WTC11 (cell line): Measurements from ENCODE around the gene PARM1. TPM values are rescaled to one million over a fixed set of nuclear protein-coding genes. Genes with fewer than 3 reads are reported as not detected.

Source experiments
- ATAC-seq: fragments of 200-7000 bp; cut with Tn5 transposase; 2 replicates; pipeline ENCODE4 v1.10.0; 2021; ENCODE audit warnings: mild to moderate bottlenecking, moderate library complexity
- CTCF ChIA-PET: fragments of 300-600 bp; sonication (Branson Sonifier 250); formaldehyde crosslinking; loops from one replicate; lab custom pipeline; 2021; ENCODE audit warnings: antibody characterized with exemption; lab: Charles Lee
- POLR2A ChIA-PET: fragments of 350-600 bp; sonication (Branson Sonifier 250); formaldehyde crosslinking; loops from one replicate; lab custom pipeline; 2021; ENCODE audit warnings: antibody characterized with exemption; lab: Charles Lee
- DNase-seq: peaks from one replicate; pipeline ENCODE4 v3.0.0; 2021; ENCODE audit warnings: low spot score
- H3K27ac Mint-ChIP-seq: 2 replicates; pipeline ENCODE4 v1.8.0; 2021; ENCODE audit warnings: mixed read lengths
- H3K27me3 Mint-ChIP-seq: 2 replicates; pipeline ENCODE4 v1.8.0; 2021; ENCODE audit warnings: low read depth, mild to moderate bottlenecking, moderate library complexity, mixed read lengths
- H3K36me3 Mint-ChIP-seq: 2 replicates; pipeline ENCODE4 v1.8.0; 2021; ENCODE audit warnings: mixed read lengths
- H3K4me1 Mint-ChIP-seq: 2 replicates; pipeline ENCODE4 v1.8.0; 2022; ENCODE audit warnings: mixed read lengths
- H3K4me3 Mint-ChIP-seq: 2 replicates; pipeline ENCODE4 v1.8.0; 2021; ENCODE audit warnings: mild to moderate bottlenecking, moderate library complexity, mixed read lengths
- H3K9me3 Mint-ChIP-seq: 2 replicates; pipeline ENCODE4 v1.8.0; 2021; ENCODE audit warnings: mixed read lengths
- ATF1 ChIP-seq: sonication (generic); formaldehyde crosslinking; IDR thresholded peaks from 2 replicates; pipeline ENCODE4 v1.8.1; 2023; ENCODE audit warnings: mild to moderate bottlenecking, moderate library complexity, missing genetic modification reagents
- CREM ChIP-seq: sonication (generic); formaldehyde crosslinking; IDR thresholded peaks from 2 replicates; pipeline ENCODE4 v1.8.1; 2022; ENCODE audit warnings: mild to moderate bottlenecking, missing genetic modification reagents, moderate library complexity
- E2F1 ChIP-seq: sonication (generic); formaldehyde crosslinking; IDR thresholded peaks from 2 replicates; pipeline ENCODE4 v1.8.0; 2022; ENCODE audit warnings: mild to moderate bottlenecking, missing genetic modification reagents
- FOXK1 ChIP-seq: sonication (generic); formaldehyde crosslinking; IDR thresholded peaks from 2 replicates; pipeline ENCODE4 v1.8.0; 2022; ENCODE audit warnings: mild to moderate bottlenecking, moderate library complexity, missing genetic modification reagents
- FOXP1 ChIP-seq: sonication (generic); formaldehyde crosslinking; IDR thresholded peaks from 2 replicates; pipeline ENCODE4 v1.8.0; 2022; ENCODE audit warnings: missing genetic modification reagents, mild to moderate bottlenecking, moderate library complexity, borderline replicate concordance
- HMGA2 ChIP-seq: fragments of 250-450 bp; sonication (Bioruptor Pico); IDR thresholded peaks from 2 replicates; pipeline ENCODE4 v1.4.0; 2021; ENCODE audit warnings: mild to moderate bottlenecking, moderate library complexity
- IRF2 ChIP-seq: sonication (generic); formaldehyde crosslinking; IDR thresholded peaks from 2 replicates; pipeline ENCODE4 v1.8.0; 2022; ENCODE audit warnings: low read depth, missing genetic modification reagents, borderline replicate concordance
- MXD4 ChIP-seq: fragments of 250-450 bp; sonication (Bioruptor Pico); IDR thresholded peaks from 2 replicates; pipeline ENCODE4 v1.8.0; 2021; ENCODE audit warnings: mild to moderate bottlenecking, moderate library complexity, borderline replicate concordance
- NR2C2 ChIP-seq: sonication (generic); formaldehyde crosslinking; IDR thresholded peaks from 2 replicates; pipeline ENCODE4 v1.8.0; 2022; ENCODE audit warnings: mild to moderate bottlenecking, missing genetic modification reagents
- OVOL2 ChIP-seq: fragments of 250-450 bp; sonication (Bioruptor Pico); IDR thresholded peaks from 2 replicates; pipeline ENCODE4 v1.9.0; 2021; ENCODE audit warnings: mild to moderate bottlenecking, borderline replicate concordance
- PRRX2 ChIP-seq: fragments of 250-450 bp; sonication (Bioruptor Pico); IDR thresholded peaks from 2 replicates; pipeline ENCODE4 v1.8.0; 2021; ENCODE audit warnings: mild to moderate bottlenecking
- SMAD3 ChIP-seq: sonication (generic); formaldehyde crosslinking; IDR thresholded peaks from 2 replicates; pipeline ENCODE4 v1.8.0; 2022; ENCODE audit warnings: missing genetic modification reagents, mild to moderate bottlenecking, borderline replicate concordance
- SMAD4 ChIP-seq: sonication (generic); formaldehyde crosslinking; IDR thresholded peaks from 2 replicates; pipeline ENCODE4 v1.8.0; 2022; ENCODE audit warnings: mild to moderate bottlenecking, missing genetic modification reagents
- TEAD4 ChIP-seq: sonication (generic); formaldehyde crosslinking; IDR thresholded peaks from 2 replicates; pipeline ENCODE4 v1.8.0; 2022; ENCODE audit warnings: mild to moderate bottlenecking, missing genetic modification reagents
- ZNF232 ChIP-seq: sonication (generic); formaldehyde crosslinking; IDR thresholded peaks from 2 replicates; pipeline ENCODE4 v1.8.0; 2022; ENCODE audit warnings: mild to moderate bottlenecking, missing genetic modification reagents
- ZNF396 ChIP-seq: fragments of 250-450 bp; sonication (Bioruptor Pico); IDR thresholded peaks from 2 replicates; pipeline ENCODE4 v1.8.0; 2021; ENCODE audit warnings: mild to moderate bottlenecking, moderate library complexity, borderline replicate concordance
- ZNF423 ChIP-seq: fragments of 250-450 bp; sonication (Bioruptor Pico); IDR thresholded peaks from 2 replicates; pipeline ENCODE4 v2.1.2; 2022; ENCODE audit warnings: mild to moderate bottlenecking, moderate library complexity
- total RNA-seq: library from RNA; stranded (reverse); gene quantifications from 3 replicates; pipeline ENCODE4 v1.2.3, GENCODE V29; 2021
- TF ChIP-seq, protein P1 (sequence below): sonication (generic); formaldehyde crosslinking; IDR thresholded peaks from 2 replicates; pipeline ENCODE4 v1.8.0; 2023; ENCODE audit warnings: missing genetic modification reagents
- TF ChIP-seq, protein P2 (sequence below): sonication (generic); formaldehyde crosslinking; IDR thresholded peaks from 2 replicates; pipeline ENCODE4 v1.8.1; 2022; ENCODE audit warnings: mild to moderate bottlenecking, moderate library complexity, missing genetic modification reagents
- TF ChIP-seq, protein P3 (sequence below): sonication (generic); formaldehyde crosslinking; conservative IDR thresholded peaks from 2 replicates; pipeline ENCODE4 v1.8.1; 2022; ENCODE audit warnings: mild to moderate bottlenecking, missing genetic modification reagents
- TF ChIP-seq, protein P4 (sequence below): fragments of 250-450 bp; sonication (Bioruptor Pico); IDR thresholded peaks from 2 replicates; pipeline ENCODE4 v1.9.0; 2021; ENCODE audit warnings: moderate library complexity, mild to moderate bottlenecking, inconsistent platforms, borderline replicate concordance
- TF ChIP-seq, protein P5 (sequence below): sonication (generic); formaldehyde crosslinking; IDR thresholded peaks from 2 replicates; pipeline ENCODE4 v1.8.0; 2022; ENCODE audit warnings: mild to moderate bottlenecking, missing genetic modification reagents
- TF ChIP-seq, protein P6 (sequence below): fragments of 250-450 bp; sonication (Bioruptor Pico); IDR thresholded peaks from 2 replicates; pipeline ENCODE4 v1.8.0; 2021; ENCODE audit warnings: mild to moderate bottlenecking

PARM1 gene
- total RNA-seq, 1 experiment from 2014 or later: 6.3 TPM

GRCh38 chr4:74893171-74893570 is 39.7 kb upstream of the PARM1 start (continued):
- TF ChIP-seq, protein P1, sequence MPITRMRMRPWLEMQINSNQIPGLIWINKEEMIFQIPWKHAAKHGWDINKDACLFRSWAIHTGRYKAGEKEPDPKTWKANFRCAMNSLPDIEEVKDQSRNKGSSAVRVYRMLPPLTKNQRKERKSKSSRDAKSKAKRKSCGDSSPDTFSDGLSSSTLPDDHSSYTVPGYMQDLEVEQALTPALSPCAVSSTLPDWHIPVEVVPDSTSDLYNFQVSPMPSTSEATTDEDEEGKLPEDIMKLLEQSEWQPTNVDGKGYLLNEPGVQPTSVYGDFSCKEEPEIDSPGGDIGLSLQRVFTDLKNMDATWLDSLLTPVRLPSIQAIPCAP (CRISPR knock-in tag): no peak
- TF ChIP-seq, protein P2, sequence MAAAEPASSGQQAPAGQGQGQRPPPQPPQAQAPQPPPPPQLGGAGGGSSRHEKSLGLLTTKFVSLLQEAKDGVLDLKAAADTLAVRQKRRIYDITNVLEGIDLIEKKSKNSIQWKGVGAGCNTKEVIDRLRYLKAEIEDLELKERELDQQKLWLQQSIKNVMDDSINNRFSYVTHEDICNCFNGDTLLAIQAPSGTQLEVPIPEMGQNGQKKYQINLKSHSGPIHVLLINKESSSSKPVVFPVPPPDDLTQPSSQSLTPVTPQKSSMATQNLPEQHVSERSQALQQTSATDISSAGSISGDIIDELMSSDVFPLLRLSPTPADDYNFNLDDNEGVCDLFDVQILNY: no peak
- TF ChIP-seq ZNF423 (CRISPR knock-in tag) (no peak), MXD4 (CRISPR knock-in tag) (no peak), ATF1 (CRISPR knock-in tag) (no peak), ZNF232 (CRISPR knock-in tag) (no peak)
- TF ChIP-seq, protein P3, sequence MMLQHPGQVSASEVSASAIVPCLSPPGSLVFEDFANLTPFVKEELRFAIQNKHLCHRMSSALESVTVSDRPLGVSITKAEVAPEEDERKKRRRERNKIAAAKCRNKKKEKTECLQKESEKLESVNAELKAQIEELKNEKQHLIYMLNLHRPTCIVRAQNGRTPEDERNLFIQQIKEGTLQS: no peak
- TF ChIP-seq, all 79 proteins: peak for 0

GRCh38 chr4:74896595-74896994 is 36.3 kb upstream of the PARM1 start:
- ChIA-PET POLR2A (no interaction called here), CTCF (interaction anchor here (1.2 kb wide), 1 partner anchor 22 kb away, joined by 4 read pairs; no protein-coding TSS in a partner anchor)
- H3K27ac Mint-ChIP-seq: no peak overlapping the region
- H3K36me3 Mint-ChIP-seq: no peaks in the 10 kb centered on the region
- peaks cover 18% of the 10 kb centered on the region for H3K4me1 Mint-ChIP-seq
- no peak overlapping the region for H3K4me3 Mint-ChIP-seq
- ATAC-seq (no peak), DNase-seq (no peak)
- no peak for TF ChIP-seq HMGA2 (CRISPR knock-in tag)
- TF ChIP-seq, protein P4, sequence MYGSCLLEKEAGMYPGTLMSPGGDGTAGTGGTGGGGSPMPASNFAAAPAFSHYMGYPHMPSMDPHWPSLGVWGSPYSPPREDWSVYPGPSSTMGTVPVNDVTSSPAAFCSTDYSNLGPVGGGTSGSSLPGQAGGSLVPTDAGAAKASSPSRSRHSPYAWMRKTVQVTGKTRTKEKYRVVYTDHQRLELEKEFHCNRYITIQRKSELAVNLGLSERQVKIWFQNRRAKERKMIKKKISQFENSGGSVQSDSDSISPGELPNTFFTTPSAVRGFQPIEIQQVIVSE: no peak
- no peak for TF ChIP-seq CREM (CRISPR knock-in tag)
- no peak for TF ChIP-seq IRF2 (CRISPR knock-in tag)
- no peak for TF ChIP-seq E2F1 (CRISPR knock-in tag)
- H3K9me3 Mint-ChIP-seq: no peaks in the 10 kb centered on the region
- H3K27me3 Mint-ChIP-seq: no peaks in the 10 kb centered on the region

- H3K27me3 Mint-ChIP-seq: no peaks in the 10 kb centered on the region
- H3K9me3 Mint-ChIP-seq: no peaks in the 10 kb centered on the region
- POLR2A ChIA-PET: no interaction called here
- no peaks in the 10 kb centered on the region for H3K36me3 Mint-ChIP-seq
- peaks cover 16% of the 10 kb centered on the region for H3K4me1 Mint-ChIP-seq
- H3K27ac Mint-ChIP-seq: no peak overlapping the region
- ATAC-seq (no peak), DNase-seq (no peak)
- no peak overlapping the region for H3K4me3 Mint-ChIP-seq
- TF ChIP-seq, protein P5, sequence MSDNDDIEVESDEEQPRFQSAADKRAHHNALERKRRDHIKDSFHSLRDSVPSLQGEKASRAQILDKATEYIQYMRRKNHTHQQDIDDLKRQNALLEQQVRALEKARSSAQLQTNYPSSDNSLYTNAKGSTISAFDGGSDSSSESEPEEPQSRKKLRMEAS (CRISPR knock-in tag): no peak
- TF ChIP-seq, protein P6, sequence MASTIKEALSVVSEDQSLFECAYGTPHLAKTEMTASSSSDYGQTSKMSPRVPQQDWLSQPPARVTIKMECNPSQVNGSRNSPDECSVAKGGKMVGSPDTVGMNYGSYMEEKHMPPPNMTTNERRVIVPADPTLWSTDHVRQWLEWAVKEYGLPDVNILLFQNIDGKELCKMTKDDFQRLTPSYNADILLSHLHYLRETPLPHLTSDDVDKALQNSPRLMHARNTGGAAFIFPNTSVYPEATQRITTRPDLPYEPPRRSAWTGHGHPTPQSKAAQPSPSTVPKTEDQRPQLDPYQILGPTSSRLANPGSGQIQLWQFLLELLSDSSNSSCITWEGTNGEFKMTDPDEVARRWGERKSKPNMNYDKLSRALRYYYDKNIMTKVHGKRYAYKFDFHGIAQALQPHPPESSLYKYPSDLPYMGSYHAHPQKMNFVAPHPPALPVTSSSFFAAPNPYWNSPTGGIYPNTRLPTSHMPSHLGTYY (CRISPR knock-in tag): no peak
- TF ChIP-seq TEAD4 (CRISPR knock-in tag) (no peak), ZNF396 (CRISPR knock-in tag) (no peak), FOXP1 (CRISPR knock-in tag) (no peak), FOXK1 (no peak), IRF2 (CRISPR knock-in tag) (no peak), NR2C2 (no peak), SMAD3 (CRISPR knock-in tag) (no peak), PRRX2 (no peak), HMGA2 (CRISPR knock-in tag) (no peak), OVOL2 (CRISPR knock-in tag) (no peak), SMAD4 (CRISPR knock-in tag) (no peak)
- TF ChIP-seq, protein P2: no peak
- TF ChIP-seq, protein P1 (CRISPR knock-in tag): no peak
- CTCF ChIA-PET: no interaction called here
These were observed 35.5 kb upstream of the PARM1 start for GRCh38 chr4:74897386-74897785.
